HG02981 (cell line): ENCODE data around the gene GPR85.
"Not testable (repeated sequence)": the region's sequence is repeated elsewhere in the genome, so short reads cannot be mapped to it uniquely, and the experiment has no call there.

Experiments used
- ATAC-seq: cut with Tn5 transposase; IDR thresholded peaks from one replicate; pipeline ENCODE4 v1.9.1; 2021; ENCODE audit warnings: mild to moderate bottlenecking, moderate library complexity; ENCODE audit not compliant: unreplicated experiment

Gene GPR85

DNA sequence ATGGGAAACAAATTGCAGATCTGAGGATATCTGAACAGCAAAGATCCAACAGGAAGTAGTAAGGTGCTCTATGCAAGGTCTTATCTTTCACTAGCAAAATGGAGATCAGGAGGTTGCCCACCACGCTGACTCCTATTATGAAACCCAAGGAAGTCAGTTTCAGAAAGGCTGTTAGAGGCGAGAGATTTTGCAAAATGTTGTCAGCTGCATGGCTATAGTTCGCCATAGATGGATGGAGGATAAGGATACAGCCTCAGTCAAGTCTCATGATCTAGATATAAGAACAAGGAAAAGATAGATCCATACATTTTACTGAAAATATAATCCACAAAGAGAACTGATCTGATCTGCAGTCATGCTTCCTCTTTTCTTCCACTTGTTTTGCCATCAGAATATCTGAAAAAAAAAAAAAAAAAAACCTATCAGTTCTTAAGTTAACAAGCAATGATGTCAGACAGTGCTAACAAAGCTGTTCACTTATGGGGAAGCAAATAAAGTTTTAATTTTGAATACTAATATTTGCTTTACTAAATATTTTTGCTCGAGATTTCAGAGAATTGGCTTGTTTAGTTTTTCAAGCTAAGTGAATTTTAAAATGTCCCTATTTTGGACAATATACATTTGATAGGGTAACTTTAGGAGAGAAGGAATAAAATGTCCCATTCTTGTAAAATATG is 2.0 kb downstream of the GPR85 start:
- no peak for ATAC-seq

DNA sequence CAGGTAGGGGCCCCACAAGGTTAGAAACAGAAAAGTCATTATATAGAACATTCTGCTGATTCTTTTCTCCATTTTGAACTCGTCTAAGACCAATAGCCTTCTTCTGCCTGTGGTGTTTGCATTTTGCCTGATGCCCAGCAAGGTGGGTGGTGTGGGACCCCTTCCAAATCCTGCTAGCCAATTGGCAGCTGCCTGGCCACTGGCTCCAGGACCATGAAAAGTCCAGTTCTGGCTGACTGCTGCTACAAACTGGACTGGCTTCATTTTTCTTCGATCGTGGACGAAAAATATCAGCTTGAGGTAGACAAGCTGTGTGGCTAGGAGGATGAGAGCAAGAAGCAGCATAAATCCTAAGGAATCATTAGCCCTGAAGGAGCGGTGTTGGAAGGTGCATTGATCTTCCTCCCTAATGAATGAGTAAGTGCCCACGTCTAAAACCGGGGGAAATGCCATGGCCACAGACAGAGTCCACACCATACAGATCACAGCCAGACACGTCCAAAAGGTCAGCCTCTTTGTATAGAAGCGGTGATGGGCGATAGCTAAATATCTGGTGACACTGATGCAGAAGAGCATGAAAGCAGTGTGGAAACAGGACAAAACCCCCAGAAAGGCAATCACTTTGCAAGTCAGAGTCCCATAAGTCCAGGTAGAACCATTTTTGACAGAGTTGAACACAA is 2.7 kb downstream of the GPR85 start:
- ATAC-seq = no peak

DNA sequence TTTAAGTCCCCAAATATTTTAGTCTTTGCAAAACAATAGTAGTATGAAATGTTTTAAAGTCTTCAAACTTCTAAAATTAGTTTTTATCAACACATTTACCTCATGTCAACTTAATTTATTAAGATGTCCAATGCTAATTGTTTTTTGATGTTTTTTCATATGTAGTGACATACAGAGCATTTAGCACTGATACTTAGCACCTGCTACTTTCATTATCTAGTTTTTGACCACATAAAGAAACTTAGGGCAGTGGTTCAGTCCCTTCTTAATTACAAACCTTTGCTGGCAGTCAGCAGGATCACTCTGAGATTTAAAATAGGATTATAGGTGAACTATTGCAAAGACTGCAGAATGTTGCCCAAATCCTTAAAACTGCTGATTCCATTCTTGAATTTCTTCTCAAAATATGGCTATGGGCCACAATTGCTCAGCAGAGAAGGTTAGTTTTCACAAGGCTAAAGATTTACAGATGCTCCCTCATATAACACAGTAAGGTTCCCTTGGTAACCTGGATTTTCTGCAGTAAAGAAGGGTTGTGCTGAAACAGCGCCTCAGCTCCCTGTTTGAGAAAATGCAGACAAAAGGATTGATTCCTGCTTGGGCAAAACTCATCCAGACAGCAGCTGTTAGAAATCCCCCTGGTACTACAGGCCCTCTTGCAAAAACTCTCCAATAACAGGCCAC is 3.4 kb downstream of the GPR85 start:
- peak; percentile 64 for ATAC-seq

DNA sequence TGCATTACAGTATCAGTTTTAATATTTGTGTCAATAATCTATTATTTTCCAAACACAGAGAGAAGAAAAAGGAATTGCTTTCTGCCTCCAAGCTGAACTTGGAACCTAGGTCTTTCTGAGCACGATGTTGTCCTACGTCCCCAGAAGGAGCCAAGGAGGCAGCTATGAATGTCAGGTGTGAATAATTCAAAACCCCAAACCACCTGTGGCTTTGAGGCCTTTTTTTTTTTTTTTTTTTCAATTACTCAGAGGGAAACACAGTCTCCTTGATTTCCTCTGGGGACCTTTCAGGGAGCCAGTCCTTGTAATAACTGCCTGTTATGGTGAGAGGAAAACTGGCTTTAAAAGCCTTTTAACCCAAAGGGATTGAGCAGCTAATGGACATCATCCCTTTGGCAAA is 8.3 kb downstream of the GPR85 start:
- ATAC-seq = no peak

DNA sequence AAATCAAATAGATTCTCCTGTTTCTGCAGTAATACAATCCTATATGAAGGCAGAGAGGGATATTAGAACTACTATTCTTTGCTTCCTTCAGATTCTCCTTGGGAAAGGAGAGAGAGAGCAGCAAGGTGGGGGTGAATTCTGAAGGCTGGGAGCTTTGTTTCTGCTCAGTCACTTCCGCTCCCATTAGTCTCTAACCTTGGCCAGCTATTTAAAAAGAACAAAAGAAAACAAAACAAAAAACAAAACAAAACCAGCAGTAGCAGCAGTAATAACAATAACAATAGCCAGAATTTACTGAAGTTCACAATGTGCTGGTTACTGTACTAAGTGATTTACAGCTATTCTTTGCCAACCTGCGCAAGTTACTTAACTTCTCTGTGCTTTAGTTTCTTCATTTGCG is 9.9 kb downstream of the GPR85 start:
- ATAC-seq = no peak

DNA sequence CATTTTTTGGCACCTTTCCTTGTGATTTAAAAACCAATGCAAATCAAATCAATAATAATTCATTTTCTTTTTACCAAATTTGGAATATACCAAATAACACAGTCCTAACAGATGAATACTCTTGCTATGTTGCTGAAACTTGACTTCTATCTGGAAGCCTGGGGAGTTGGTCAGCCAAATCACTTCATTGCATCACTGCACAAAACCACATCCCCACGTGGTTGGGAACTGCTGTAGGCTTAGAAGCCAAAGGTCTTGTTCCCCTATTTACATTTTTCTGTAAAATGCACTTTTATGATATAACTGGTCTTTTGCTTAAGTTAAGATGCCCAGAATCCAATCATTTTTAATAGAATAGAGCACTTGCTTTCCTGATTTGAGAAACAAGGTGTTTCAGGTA is 15.2 kb downstream of the GPR85 start:
- ATAC-seq = no peak

DNA sequence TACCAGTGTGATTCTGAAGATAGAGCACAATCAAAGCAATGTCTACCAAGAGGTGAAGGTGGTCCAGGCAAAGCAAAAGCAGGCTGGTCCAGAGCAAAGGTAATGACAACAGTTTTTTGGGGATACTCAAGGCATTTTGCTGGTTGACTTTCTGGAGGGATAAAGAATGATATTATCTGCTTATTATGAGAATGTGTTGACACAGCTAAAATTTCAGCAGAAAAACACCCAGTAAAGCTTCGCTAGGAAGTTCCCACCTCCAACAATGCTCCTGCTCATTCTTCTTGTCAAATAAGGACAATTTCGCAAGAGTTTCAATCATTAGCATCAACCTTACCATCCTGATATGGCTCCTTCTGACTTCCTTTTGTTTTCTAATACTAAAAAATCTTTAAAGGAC is 24.1 kb downstream of the GPR85 start:
- no peak for ATAC-seq

DNA sequence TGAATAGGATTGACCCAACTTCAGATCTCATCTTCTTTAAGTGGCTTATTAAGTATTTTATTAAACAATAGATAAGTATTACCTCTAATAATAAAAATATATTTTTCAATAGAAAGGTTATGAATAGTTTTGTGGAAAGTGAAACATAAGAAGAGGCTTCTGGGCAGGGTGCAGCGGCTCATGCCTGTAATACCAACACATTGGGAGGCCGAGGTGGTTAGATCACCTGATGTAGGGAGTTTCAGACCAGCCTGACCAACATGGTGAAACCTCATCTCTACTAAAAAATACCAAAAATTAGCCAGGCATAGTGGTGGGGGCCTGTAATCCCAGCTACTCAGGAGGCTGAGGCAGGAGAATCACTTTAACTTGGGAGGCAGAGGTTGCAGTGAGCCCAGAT is 26.5 kb downstream of the GPR85 start:
- peak; percentile 60 for ATAC-seq

DNA sequence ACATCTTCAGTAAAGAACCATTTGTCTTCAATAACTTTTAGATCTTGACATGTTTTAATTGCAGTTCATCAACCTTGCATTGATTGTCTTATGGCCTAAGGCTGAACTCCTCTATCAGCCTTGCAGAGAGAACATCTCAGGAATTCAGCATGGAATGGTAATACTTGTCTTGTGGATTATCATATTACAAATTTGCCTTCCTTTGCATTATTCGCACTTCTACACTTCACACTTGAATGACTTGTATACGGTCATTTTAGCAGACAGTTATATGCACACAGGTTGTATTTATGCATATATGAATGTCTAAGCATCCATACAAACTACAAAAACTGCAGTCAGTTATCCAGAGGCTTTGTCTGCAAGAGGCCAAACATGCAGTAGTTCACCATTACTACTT is 31.7 kb downstream of the GPR85 start:
- no peak for ATAC-seq

DNA sequence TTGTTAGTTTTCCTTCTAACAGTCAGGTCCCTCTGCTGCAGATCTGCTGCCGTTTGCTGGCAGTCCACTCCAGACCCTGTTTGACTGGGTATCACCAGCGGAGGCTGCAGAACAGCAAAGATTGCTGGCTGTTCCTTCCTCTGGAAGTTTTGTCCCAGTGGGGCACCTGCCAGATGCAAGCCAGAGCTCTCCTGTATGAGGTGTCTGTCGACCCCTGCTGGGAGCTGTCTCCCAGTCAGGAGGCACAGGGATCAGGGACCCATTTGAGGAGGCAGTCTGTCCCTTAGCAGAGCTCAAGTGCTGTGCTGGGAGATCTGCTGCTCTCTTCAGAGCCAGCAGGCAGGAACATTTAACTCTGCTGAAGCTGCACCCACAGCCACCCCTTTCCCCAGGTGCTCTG is 32.4 kb downstream of the GPR85 start:
- not testable (repeated sequence) for ATAC-seq

DNA sequence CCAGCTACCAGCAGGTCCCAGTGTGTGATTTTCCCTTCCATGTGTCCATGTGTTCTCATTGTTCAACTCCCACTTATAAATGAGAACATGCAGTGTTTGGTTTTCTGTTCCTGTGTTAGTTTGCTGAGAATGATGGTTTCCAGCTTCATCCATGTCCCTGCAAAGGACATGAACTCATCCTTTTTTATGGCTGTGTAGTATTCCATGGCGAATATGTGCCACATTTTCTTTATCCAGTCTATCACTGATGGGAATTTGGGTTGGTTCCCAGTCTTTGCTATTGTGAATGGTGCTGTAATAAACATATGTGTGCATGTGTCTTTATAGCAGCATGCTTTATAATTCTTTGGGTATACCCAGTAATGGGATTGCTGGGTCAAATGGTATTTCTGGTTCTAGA is 37.4 kb downstream of the GPR85 start:
- not testable (repeated sequence) for ATAC-seq

DNA sequence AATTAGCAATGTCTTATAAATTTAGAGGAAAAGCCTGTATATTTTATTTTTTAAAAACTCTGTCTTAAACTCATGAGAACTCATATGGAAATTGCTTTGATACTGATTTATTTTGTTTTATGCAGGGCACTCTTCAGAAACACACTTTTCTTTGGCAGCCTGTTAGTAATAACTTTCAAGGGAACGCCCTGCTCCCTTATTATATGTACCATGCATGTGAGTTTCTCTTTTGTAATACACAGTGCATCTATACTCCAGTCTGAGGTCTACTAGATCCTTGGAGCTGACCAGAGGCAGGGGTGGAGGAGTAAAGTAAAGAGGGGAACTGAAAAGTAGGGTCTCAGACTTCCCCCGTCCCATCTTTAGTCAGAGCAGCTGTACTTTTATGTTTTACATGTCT is 40.2 kb downstream of the GPR85 start:
- ATAC-seq = no peak

DNA sequence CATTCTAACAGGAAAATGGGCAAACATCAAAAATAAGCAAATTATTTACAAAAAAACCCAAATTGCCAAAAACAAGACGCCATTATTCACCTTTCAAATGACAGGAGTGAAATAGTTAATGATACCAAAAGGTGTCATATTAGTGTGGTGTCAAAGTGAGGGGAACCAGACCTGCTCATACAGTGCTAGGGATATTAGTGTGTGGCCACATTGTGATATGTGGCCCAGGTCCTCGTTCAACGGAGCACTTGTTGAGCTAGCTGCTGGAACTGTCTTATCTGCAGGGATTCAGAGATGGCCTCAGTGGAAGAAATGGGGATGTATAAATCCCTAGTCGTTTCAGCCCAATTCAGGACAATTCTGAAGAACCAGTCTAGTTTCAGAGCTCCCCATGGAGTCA is 41.2 kb downstream of the GPR85 start:
- ATAC-seq = no peak

DNA sequence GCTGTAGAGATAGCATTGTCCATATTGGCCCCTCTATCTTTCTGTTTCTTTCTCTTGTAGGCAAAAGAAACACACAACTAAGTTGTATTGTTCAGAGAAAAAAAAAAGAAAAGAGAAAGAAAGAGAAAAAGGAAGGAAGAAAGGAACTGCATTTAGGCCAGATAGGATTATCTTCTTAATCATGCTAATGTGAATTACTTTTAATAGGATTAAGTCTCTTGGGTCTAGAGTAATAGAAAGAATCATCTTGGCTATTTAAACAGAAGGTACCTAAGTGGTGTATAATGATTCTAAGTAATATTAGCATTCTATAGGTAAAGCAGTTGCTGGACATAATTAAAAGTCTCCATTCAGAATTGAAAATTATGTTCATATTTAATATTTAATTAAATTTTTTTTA is 42.2 kb downstream of the GPR85 start:
- no peak for ATAC-seq

DNA sequence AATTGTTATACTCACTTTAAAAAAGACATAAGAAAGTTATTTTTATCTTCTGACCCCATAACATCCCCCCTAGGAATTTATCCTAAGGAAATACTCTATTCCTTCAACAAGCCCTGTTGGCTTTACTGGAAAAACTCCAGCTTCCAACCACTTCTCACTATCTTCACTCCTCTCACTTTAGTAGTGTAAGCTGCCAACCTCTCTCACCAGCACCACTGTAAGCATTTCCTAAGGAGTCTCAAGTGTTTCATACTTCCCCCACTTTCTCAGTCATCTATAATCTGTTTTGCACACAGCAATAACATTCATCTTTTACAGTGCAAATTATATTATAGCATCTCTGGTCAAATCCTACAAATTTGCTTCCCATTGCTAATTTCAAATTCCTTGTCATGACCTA is 45.8 kb downstream of the GPR85 start:
- ATAC-seq = no peak

DNA sequence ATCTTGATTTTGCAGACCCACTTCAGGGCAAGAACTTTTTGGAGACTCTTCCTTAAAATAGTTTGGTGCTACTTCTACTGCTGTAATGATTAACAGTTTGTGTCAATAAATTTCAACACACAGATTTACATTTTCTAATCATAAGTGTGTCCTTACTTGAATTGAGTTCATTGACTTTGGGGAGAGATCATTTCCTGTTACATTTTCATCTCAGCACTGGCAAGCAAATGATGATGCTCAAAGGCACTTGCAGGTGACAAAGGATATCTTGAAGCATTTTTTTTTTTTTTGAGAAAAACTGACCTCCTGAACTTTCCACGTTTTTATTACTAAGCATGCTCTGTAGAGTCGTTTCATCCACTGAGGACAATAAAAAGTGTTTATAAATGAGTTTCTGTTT is 52.7 kb downstream of the GPR85 start:
- ATAC-seq = no peak
